A549 (cell line): ENCODE measurements around the gene TTC34. TPM values are rescaled to one million over a fixed set of nuclear protein-coding genes. Genes with fewer than 3 reads are reported as not detected.
"Not testable (repeated sequence)": the region's sequence is repeated elsewhere in the genome, so short reads cannot be mapped to it uniquely, and the experiment has no call there.

ENCODE experiments used
- ATAC-seq, 2 experiments: fragments of 200-7000 bp in 1 of 2; fragments of >200 bp in 1 of 2; cut with Nextera tagmentation in 1 of 2; cut with Tn5 transposase in 1 of 2; 3 replicates each; pipeline versions ENCODE4 v1.8.0 to v1.9.1; 2018 to 2020; ENCODE audit warnings: mild to moderate bottlenecking in 1 of 2, moderate library complexity in 1 of 2
- CTCF ChIA-PET: fragments of 300-600 bp; sonication (Branson Sonifier 250); formaldehyde crosslinking; extraction: SDS; loops from one replicate; lab custom pipeline; 2021; ENCODE audit warnings: antibody characterized with exemption, inconsistent platforms; lab: Yijun Ruan, JAX
- POLR2A ChIA-PET: fragments of 350-600 bp; formaldehyde crosslinking; extraction: SDS; loops from one replicate; lab custom pipeline; 2021; ENCODE audit warnings: antibody characterized with exemption, inconsistent platforms; lab: Yijun Ruan, JAX
- DNase-seq, 2 experiments: peaks; one replicate each; pipeline versions ENCODE4 v3.0.0 to v3.0.0-alpha.2; 2011 to 2016; ENCODE audit warnings: low read depth in 1 of 2, low spot score in 1 of 2
- FAIRE-seq: peaks from 2 replicates; lab custom pipeline; 2011; peaks lifted over from hg19 to GRCh38; lab: Jason Lieb, UNC
- H3K27ac ChIP-seq, 2 experiments: fragments of >200 bp; sonication (Bioruptor Twin); formaldehyde crosslinking; 3 replicates each; pipeline ENCODE4 v1.5.1; 2016 to 2017
- H3K4me1 ChIP-seq: fragments of >200 bp; sonication (Bioruptor Twin); formaldehyde crosslinking; 3 replicates; pipeline ENCODE4 v1.6.1; 2016
- H3K4me2 ChIP-seq: fragments of >200 bp; sonication (Bioruptor Twin); formaldehyde crosslinking; 3 replicates; pipeline ENCODE4 v1.6.1; 2016
- H3K4me3 ChIP-seq: fragments of >200 bp; sonication (Bioruptor Twin); formaldehyde crosslinking; 3 replicates; pipeline ENCODE4 v1.5.1; 2016
- H3K9me3 ChIP-seq: fragments of >200 bp; sonication (Bioruptor Twin); formaldehyde crosslinking; 3 replicates; pipeline ENCODE4 v1.6.1; 2016
- WGBS: methylation state at CpG from one replicate; pipeline ENCODE4 v1.1.6; 2017; ENCODE audit errors: missing lambda C conversion rate; 5-methylcytosine and 5-hydroxymethylcytosine counted together
- polyA plus RNA-seq, 4 experiments: library from polyadenylated mRNA; depleted of rRNA in 3 of 4; stranded (reverse); fragments of >200 nt; fragmentation: RNase III in 1 of 4; extraction: RNeasy Plus Mini Kit Qiagen cat#74134 plus additional on column Dnase treatment in 1 of 4; gene quantifications; 2 replicates in 3 of 4; 3 replicates in 1 of 4; pipeline ENCODE4 v1.2.3, GENCODE V29; 2011 to 2017

TTC34 gene
- polyA plus RNA-seq, 2 of the 4 experiments (the other 2 are of a cell fraction), result 0.04 to 0.05 TPM

DNA sequence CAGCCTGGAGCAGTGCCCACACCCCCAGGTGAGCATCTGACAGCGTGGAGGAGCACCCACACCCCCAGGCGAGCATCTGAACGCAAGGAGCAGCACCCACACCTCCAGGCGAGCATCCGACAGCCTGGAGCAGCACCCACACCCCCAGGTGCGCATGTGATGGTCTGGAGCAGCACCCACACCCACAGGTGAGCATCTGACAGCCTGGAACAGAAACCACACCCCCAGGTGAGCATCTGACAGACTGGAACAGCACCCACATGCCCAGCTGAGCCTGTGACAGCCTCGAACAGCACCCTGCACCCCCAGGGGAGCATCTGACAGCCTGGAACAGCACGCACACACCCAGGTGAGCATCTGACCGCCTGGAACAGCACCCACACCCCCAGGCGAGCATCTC is 46.9 kb downstream of the TTC34 start:
- FAIRE-seq, H3K27ac ChIP-seq, H3K4me2 ChIP-seq, CTCF ChIA-PET, DNase-seq, H3K4me3 ChIP-seq, ATAC-seq, H3K9me3 ChIP-seq, H3K4me1 ChIP-seq, POLR2A ChIA-PET: not testable (repeated sequence)
- no CpG with 5 or more reads among the region's 10 CpGs for WGBS

DNA sequence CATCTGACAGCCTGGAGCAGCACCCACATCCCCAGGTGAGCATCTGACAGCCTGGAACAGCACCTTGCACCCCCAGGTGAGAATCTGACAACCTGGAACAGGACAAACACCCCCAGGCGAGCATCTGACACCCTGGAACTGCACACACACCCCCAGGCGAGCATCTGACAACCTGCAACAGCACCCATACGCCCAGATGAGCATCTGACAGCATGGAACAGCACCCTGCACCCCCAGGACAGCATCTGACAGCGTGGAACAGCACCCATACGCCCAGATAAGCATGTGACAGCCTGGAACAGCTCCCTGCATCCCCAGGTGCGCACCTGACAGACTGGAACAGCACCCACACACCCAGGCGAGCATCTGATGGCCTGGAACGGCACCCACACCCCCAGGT is 49.0 kb downstream of the TTC34 start:
- H3K4me3 ChIP-seq, POLR2A ChIA-PET, FAIRE-seq, ATAC-seq, H3K4me1 ChIP-seq, H3K27ac ChIP-seq, H3K9me3 ChIP-seq, DNase-seq, CTCF ChIA-PET, H3K4me2 ChIP-seq: not testable (repeated sequence)
- WGBS, result no CpG with 5 or more reads among the region's 8 CpGs

DNA sequence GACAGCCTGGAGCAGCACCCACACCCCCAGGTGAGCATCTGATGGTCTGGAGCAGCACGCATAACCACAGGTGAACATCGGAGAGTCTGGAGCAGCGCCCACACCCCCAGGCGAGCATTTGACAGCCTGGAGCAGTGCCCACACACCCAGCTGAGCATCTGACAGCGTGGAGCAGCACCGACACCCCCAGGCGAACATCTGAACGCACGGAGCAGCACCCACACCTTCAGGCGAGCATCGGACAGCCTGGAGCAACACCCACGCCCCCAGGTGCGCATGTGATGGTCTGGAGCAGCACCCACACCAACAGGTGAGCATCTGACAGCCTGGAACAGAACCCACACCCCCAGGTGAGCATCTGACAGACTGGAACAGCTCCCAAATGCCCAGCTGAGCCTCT is 49.6 kb downstream of the TTC34 start:
- H3K27ac ChIP-seq, H3K9me3 ChIP-seq, H3K4me2 ChIP-seq, DNase-seq, ATAC-seq, FAIRE-seq, CTCF ChIA-PET, H3K4me3 ChIP-seq, H3K4me1 ChIP-seq, POLR2A ChIA-PET: not testable (repeated sequence)
- WGBS, result no CpG with 5 or more reads among the region's 13 CpGs

GRCh38 chr1:2750766-2751730 is 50.4 kb downstream of the TTC34 start:
- H3K4me2 ChIP-seq, CTCF ChIA-PET, ATAC-seq, POLR2A ChIA-PET, DNase-seq, H3K27ac ChIP-seq, H3K9me3 ChIP-seq, H3K4me3 ChIP-seq, FAIRE-seq, H3K4me1 ChIP-seq: not testable (repeated sequence)
- WGBS, result no CpG with 5 or more reads among the region's 27 CpGs

DNA sequence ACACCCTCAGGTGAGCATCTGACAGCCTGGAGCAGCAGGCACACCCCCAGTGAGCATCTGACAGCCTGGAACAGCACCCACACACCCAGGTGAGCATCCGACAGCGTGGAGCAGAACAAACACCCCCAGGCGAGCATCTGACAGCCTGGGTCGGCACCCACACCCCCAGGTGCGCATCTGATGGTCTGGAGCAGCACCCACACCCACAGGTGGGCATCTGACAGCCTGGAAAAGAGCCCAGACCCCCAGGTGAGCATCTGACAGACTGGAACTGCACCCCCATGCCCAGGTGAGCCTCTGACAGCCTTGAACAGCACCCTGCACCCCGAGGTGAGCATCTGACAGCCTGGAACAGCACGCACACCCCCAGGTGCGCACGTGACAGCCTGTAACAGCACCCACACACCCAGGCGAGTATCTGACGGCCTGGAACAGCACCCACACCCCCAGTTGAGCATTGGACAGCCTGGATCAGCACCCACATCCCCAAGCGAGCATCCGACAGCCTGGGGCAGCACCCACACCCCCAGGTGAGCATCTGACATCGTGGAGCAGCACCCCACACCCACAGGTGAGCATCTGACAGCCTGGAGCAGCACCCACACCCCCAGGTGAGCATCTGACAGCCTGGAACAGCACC is 51.3 kb downstream of the TTC34 start:
- ATAC-seq, H3K4me1 ChIP-seq, POLR2A ChIA-PET, H3K4me3 ChIP-seq, DNase-seq, H3K4me2 ChIP-seq, H3K9me3 ChIP-seq, CTCF ChIA-PET, H3K27ac ChIP-seq, FAIRE-seq: not testable (repeated sequence)
- 0% methylated on average over 1 of the region's 14 CpGs for WGBS

- H3K27ac ChIP-seq, H3K4me3 ChIP-seq, H3K4me1 ChIP-seq, ATAC-seq, H3K9me3 ChIP-seq, FAIRE-seq, CTCF ChIA-PET, H3K4me2 ChIP-seq, DNase-seq, POLR2A ChIA-PET: not testable (repeated sequence)
- no CpG with 5 or more reads among the region's 8 CpGs for whole genome bisulfite sequencing
These were observed 52.9 kb downstream of the TTC34 start for GRCh38 chr1:2748626-2749025.

GRCh38 chr1:2694796-2695195 is 106.7 kb downstream of the TTC34 start:
- H3K9me3 ChIP-seq, FAIRE-seq, H3K27ac ChIP-seq, H3K4me1 ChIP-seq, ATAC-seq, POLR2A ChIA-PET, CTCF ChIA-PET, DNase-seq, H3K4me2 ChIP-seq, H3K4me3 ChIP-seq: not testable (repeated sequence)
- 6% methylated on average over 3 of the region's 9 CpGs for WGBS

DNA sequence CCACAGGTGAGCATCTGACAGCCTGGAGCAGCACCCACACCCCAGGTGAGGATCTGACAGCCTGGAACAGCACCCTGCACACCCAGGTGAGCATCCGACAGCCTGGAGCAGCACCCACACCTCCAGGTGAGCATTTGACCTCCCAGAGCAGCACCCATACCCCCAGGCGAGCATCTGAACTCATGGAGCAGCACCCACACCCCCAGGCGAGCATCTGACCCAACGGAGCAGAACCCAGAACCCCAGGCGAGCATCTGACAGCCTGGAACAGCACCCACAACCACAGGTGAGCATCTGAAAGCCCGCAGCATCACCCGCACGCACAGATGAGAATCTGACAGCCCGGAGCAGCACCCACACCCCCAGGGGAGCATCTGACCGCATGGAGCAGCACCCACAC is 111.3 kb downstream of the TTC34 start:
- H3K9me3 ChIP-seq, POLR2A ChIA-PET, DNase-seq, FAIRE-seq, H3K4me1 ChIP-seq, H3K4me2 ChIP-seq, H3K4me3 ChIP-seq, ATAC-seq, H3K27ac ChIP-seq, CTCF ChIA-PET: not testable (repeated sequence)
- WGBS, result no CpG with 5 or more reads among the region's 10 CpGs

DNA sequence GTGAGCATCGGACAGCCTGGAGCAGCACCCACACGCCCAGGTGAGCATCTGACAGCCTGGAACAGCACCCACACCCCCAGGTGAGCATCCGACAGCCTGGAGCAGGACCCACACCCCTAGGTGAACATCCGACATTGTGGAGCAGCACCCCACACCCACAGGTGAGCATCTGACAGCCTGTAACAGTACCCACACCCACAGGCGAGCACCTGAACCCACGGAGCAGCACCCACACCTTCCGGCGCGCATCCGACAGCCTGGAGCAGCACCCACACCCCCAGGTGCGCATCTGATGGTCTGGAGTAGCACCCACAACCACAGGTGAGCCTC is 113.2 kb downstream of the TTC34 start:
- CTCF ChIA-PET, H3K4me2 ChIP-seq, FAIRE-seq, H3K4me1 ChIP-seq, H3K4me3 ChIP-seq, H3K9me3 ChIP-seq, DNase-seq, H3K27ac ChIP-seq, ATAC-seq, POLR2A ChIA-PET: not testable (repeated sequence)
- WGBS, result no CpG with 5 or more reads among the region's 11 CpGs

DNA sequence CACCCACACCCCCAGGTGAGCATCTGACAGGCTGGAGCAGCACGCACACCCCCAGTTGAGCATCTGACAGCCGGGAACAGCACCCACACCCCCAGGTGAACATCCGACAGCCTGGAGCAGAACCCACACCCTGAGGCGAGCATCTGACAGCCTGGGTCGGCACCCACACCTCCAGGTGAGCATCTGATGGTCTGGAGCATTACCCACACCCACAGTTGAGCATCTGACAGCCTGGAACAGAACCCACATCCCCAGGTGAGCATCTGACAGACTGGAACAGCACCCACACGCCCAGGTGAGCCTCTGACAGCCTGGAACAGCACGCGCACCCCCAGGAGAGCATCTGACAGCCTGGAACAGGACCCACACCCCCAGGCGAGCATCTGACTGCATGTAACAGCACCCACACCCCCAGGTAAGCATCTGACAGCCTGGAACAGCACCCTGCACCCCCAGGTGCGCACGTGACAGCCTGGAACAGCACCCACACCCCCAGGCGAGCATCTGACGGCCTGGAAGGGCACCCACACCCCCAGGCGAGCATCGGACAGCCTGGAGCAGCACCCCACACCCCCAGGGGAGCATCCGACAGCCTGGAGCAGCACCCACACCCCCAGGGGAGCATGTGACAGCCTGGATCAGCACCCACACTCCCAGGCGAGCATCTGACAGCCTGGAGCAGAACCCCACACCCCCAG is 113.7 kb downstream of the TTC34 start:
- DNase-seq, POLR2A ChIA-PET, H3K9me3 ChIP-seq, FAIRE-seq, H3K4me3 ChIP-seq, H3K4me1 ChIP-seq, CTCF ChIA-PET, ATAC-seq, H3K27ac ChIP-seq, H3K4me2 ChIP-seq: not testable (repeated sequence)
- WGBS, result 0% methylated on average over 6 of the region's 17 CpGs

DNA sequence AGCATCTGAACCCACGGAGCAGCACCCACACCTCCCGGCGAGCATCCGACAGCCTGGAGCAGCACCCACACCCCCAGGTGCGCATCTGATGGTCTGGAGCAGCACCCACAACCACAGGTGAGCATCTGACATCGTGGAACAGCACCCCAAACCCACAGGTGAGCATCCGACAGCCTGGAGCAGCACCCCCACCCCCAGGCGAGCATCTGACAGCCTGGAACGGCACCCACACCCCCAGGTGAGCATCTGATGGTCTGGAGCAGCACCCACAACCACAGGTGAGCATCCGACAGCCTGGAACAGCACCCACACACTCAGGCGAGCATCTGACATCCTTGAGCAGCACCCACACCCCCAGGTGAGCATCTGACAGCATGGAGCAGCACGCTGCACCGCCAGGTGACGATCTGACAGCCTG is 114.3 kb downstream of the TTC34 start:
- no CpG with 5 or more reads among the region's 14 CpGs for WGBS
- H3K4me1 ChIP-seq, result not testable (repeated sequence)

More for the DNA sequence above, 114.3 kb downstream of the TTC34 start:
- CTCF ChIA-PET, H3K27ac ChIP-seq, H3K4me3 ChIP-seq, FAIRE-seq, POLR2A ChIA-PET, H3K4me2 ChIP-seq, ATAC-seq, DNase-seq, H3K9me3 ChIP-seq: not testable (repeated sequence)
